Measurements from ENCODE around the gene TMEM179.

DNA sequence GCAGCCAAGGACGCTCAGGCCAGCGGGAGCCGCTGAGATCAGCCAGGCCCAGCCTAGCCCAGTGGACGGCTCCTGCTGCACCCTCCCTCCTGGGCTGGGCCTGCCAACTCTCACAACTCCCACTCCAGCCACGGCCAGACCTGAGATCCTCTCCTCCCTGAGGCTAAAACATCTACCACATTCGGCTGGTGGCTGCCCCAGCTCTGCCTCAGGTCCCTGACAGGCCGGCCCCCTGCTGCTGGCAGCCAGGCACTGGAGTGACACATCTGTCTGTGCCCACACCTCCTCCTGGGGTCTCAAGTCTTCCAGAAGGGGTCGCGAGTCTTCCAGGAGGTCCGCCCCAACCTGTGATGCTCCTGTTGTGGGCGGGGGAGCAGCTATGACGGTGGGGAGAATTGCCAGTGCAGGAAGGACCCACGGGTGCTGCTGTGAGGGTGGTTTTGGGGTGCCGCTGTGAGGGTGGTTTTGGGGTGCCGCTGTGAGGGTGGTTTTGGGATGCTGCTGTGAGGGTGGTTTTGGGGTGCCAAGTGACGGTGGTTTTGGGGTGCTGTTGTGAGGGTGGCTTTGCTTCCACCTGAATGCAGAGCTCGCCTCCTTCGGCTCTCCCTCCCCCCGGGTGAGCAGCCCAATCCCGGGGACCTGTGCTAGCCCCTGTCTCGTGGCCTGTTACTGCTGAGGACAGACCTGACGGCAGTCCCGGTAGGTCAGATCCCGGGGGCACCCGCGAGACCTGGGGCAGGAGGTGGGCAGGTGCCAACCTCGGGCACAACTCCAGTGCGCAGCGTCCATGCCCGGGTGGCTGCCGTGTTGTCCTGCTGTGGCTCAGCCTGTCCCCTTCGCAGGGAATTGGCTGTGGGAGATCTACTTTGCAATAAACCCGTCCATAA, 52.5 kb downstream of the TMEM179 start:
- TF ChIP-seq POLR2AphosphoS5 (IDR thresholded peaks at IDR 0.05) (no peak), POLR2A (IDR thresholded peaks at IDR 0.05) (no peak)
- TF ChIP-seq, protein P1, sequence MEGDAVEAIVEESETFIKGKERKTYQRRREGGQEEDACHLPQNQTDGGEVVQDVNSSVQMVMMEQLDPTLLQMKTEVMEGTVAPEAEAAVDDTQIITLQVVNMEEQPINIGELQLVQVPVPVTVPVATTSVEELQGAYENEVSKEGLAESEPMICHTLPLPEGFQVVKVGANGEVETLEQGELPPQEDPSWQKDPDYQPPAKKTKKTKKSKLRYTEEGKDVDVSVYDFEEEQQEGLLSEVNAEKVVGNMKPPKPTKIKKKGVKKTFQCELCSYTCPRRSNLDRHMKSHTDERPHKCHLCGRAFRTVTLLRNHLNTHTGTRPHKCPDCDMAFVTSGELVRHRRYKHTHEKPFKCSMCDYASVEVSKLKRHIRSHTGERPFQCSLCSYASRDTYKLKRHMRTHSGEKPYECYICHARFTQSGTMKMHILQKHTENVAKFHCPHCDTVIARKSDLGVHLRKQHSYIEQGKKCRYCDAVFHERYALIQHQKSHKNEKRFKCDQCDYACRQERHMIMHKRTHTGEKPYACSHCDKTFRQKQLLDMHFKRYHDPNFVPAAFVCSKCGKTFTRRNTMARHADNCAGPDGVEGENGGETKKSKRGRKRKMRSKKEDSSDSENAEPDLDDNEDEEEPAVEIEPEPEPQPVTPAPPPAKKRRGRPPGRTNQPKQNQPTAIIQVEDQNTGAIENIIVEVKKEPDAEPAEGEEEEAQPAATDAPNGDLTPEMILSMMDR (IDR thresholded peaks at IDR 0.05) = no peak
